ENCODE data around the gene CDC73.
"Not testable (repeated sequence)": the region's sequence is repeated elsewhere in the genome, so short reads cannot be mapped to it uniquely, and the experiment has no call there.

Gene CDC73

GRCh38 chr1:193183019-193183627, 61.3 kb downstream of the CDC73 start:
- peak; percentile 78 for DNase-seq (ENCODE audit: low read depth)
- TF ChIP-seq, protein P1, sequence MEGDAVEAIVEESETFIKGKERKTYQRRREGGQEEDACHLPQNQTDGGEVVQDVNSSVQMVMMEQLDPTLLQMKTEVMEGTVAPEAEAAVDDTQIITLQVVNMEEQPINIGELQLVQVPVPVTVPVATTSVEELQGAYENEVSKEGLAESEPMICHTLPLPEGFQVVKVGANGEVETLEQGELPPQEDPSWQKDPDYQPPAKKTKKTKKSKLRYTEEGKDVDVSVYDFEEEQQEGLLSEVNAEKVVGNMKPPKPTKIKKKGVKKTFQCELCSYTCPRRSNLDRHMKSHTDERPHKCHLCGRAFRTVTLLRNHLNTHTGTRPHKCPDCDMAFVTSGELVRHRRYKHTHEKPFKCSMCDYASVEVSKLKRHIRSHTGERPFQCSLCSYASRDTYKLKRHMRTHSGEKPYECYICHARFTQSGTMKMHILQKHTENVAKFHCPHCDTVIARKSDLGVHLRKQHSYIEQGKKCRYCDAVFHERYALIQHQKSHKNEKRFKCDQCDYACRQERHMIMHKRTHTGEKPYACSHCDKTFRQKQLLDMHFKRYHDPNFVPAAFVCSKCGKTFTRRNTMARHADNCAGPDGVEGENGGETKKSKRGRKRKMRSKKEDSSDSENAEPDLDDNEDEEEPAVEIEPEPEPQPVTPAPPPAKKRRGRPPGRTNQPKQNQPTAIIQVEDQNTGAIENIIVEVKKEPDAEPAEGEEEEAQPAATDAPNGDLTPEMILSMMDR (IDR thresholded peaks at IDR 0.05; ENCODE audit: low read length, missing control alignments), result peak; percentile 85
- H3K4me3 ChIP-seq (replicated peaks; ENCODE audit: low read depth, low read length), result no peak overlapping the region

GRCh38 chr1:193184776-193185175, 62.9 kb downstream of the CDC73 start:
- H3K4me3 ChIP-seq (replicated peaks; ENCODE audit: low read depth, low read length), result no peak overlapping the region
- TF ChIP-seq, protein P1 (IDR thresholded peaks at IDR 0.05; ENCODE audit: low read length, missing control alignments), result no peak
- no peak for DNase-seq (ENCODE audit: low read depth)

DNA sequence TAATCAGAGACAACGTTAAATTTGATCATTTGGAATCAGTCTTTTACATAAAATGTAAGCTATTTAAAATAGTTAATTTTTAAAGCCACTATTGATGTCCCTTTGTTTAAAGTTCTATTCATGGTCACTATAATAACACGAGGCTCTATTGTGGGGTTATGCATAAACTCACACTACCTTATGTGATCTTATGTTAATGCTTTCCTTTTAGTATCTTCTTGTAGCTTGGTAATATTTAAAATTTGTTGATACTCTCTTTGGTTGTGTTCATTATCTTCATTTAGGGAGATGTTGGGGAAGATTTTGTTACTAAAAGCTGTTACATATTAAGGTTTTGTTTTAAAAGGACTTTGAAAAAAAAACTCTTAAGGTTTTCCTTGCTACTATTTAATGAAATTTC, 63.4 kb downstream of the CDC73 start:
- DNase-seq (ENCODE audit: low read depth), result no peak
- no peak overlapping the region for H3K4me3 ChIP-seq (replicated peaks; ENCODE audit: low read depth, low read length)
- TF ChIP-seq, protein P1 (IDR thresholded peaks at IDR 0.05; ENCODE audit: low read length, missing control alignments), result no peak

- peak; percentile 64 for DNase-seq (ENCODE audit: low read depth)
Observed at GRCh38 chr1:193185901-193186731, 64.3 kb downstream of the CDC73 start, which contains the start of gene B3GALT2. B3GALT2 (minus strand) TSS chr1:193186613; CDS start chr1:193181562, 5,051 bp downstream.

DNA sequence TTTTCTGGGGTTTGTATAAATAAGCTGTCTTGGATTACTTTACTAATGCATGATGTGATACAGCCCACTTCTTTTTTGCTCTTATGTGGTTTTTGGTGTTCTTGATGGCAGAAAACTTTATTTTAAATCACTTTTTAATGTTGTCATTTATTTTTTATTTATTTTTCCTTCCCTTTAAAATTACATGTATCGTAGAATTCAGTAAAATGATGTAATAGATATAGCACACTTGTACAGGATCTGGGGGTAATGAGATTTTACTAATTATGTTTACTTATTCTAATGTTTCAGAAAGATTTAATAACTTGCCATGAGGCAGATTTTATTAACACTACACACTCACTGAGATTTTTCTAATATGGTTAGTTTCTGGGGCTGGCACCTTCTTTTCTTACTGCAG, 65.3 kb downstream of the CDC73 start:
- TF ChIP-seq, protein P1 (IDR thresholded peaks at IDR 0.05; ENCODE audit: low read length, missing control alignments), result no peak
- H3K4me3 ChIP-seq (replicated peaks; ENCODE audit: low read depth, low read length), result no peak overlapping the region

More at GRCh38 chr1:193185901-193186731, 64.3 kb downstream of the CDC73 start, which contains the start of gene B3GALT2:
- TF ChIP-seq, protein P1 (IDR thresholded peaks at IDR 0.05; ENCODE audit: low read length, missing control alignments), result no peak
- H3K4me3 ChIP-seq (replicated peaks; ENCODE audit: low read depth, low read length), result peak within 1 kb of the TSS; percentile 51

GRCh38 chr1:193188915-193189314, 67.1 kb downstream of the CDC73 start:
- not testable (repeated sequence) for H3K4me3 ChIP-seq (replicated peaks; ENCODE audit: low read depth, low read length); DNase-seq (ENCODE audit: low read depth)

More for the DNA sequence above, 65.3 kb downstream of the CDC73 start:
- DNase-seq (ENCODE audit: low read depth), result no peak

- DNase-seq (ENCODE audit: low read depth), result no peak
- TF ChIP-seq, protein P1 (IDR thresholded peaks at IDR 0.05; ENCODE audit: low read length, missing control alignments), result no peak
- no peak overlapping the region for H3K4me3 ChIP-seq (replicated peaks; ENCODE audit: low read depth, low read length)
Observed at GRCh38 chr1:193189442-193190095, 67.7 kb downstream of the CDC73 start.
